AG09319 (cell line): Measurements from ENCODE around the gene CPNE5.

Experiments used
- DNase-seq: peaks from one replicate; pipeline ENCODE4 v3.0.0-alpha.2; 2010; ENCODE audit warnings: low read depth; ENCODE audit errors: extremely low read depth
- CTCF ChIP-seq: IDR thresholded peaks from 2 replicates; pipeline ENCODE4 v1.5.1; 2011; ENCODE audit warnings: low read depth, mild to moderate bottlenecking, inconsistent platforms, low read length, moderate library complexity

CPNE5 gene

DNA sequence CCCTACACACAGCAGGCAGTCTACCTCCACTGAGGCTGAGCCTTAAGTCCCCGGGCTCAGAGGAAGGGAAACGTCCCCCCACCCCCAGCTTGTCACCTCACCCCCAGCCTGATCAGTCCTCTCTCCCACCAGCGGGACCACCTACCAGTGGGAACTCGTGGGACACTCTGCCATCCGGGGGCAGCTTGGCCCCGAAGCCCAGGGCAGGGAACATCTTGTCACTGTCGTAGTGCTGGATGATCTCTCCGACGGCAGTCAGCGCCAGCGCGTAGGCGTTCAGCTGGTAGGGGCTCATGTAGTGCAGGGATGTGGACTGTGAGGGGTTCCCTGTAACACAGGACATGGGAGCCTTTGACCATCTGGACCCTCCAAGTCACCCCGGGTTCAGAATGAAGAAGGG lies 93.0 kb downstream of the CPNE5 start:
- TF ChIP-seq CTCF: no peak
- DNase-seq: no peak

DNA sequence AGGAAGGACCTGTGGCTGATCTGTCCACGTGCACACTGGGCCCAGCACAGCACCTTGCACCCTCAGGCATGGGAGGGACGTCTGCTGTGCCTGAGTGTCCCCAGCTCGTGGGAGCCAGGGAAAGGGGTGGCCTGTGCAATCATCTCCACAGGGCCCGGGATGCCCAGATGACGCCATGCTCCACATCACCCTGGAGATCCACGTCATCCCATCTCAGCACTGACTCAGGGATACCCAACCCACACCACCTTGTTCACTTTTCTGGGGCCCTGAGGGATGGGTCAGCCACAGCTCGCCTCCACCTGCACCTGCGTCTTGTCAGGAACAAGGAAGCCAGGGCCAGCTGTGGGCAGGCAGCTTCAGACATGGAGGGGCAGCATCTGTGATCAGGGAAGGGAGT lies 93.4 kb downstream of the CPNE5 start:
- no peak for DNase-seq
- TF ChIP-seq CTCF: no peak

DNA sequence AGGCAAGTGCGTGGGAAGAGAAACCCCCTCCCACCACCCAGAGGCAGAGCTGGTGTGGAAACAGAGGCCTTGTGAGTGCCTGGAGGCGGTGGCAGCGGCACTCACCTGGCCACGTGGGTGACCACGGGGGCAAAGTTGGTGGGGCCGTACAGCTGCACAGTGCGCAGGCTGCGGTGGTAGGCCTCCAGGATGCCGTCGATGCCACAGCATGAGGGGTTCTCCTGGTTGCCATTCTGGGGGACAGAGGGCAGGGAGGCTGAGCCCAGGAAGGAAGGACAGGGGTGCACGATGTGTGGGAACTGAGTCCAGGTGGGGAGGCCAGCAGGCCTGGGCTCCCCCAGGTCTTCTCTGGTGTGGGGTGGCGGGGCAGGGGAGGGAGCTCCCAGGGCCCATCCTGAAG lies 94.0 kb downstream of the CPNE5 start:
- DNase-seq: no peak
- no peak for TF ChIP-seq CTCF

- TF ChIP-seq CTCF: no peak
- no peak for DNase-seq
These were observed 95.0 kb downstream of the CPNE5 start for GRCh38 chr6:36744304-36744673.

DNA sequence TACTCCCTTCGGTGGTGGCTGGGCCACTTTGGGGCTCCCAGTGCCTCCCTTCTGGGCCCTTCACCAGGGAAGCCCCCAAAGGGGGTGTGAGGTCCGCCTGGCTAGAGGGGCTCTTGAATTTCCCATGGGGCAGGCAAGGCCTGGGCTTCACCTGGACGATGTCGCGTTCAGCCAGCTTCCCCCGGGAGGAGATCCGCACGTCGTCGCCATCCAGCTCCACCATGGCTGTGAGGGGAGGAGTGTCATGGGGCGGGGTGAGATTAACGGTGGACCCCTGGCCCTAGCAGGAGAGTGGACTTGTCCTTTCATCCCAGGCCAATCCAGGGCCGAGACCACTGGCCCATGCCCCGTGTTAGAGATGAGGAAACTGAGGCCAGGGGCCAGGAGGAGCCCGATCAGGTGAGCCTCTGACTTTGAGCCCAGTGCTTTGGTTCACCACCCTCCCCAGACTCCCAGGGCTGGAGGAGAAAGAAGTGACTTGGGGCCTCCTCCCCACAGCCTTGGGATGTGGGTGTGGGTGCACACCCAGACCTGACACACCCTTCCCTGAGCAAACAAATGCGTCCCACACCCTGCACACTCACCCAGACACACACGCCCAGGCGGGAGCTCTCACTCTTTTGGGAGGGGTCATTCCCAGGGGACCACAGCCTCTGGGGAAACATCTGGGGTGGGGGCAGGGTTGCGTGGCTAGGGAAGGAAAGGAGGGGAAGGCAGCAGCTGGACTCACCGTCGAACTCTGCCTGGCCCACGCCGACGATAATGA lies 95.5 kb downstream of the CPNE5 start:
- no peak for TF ChIP-seq CTCF
- DNase-seq: no peak

DNA sequence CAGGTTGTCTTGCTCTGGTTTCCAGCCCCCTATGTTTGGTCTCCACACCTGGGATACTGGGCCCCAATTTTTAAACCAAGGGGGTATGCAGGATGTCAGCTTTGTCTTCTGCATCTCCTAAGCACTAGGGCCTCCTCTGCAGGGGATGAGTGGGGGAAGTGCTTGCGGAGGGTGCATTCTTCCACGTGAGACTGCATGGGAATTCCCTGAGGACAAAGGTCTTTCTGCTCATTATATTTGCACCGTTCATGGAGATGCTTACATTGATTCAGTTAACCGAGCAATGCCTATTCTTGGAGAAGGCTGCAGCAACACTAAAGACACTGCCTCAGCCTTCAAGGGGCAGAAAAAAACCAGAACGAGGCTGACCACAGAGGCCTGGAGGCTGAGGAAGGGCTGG lies 96.2 kb downstream of the CPNE5 start:
- DNase-seq: no peak
- no peak for TF ChIP-seq CTCF

DNA sequence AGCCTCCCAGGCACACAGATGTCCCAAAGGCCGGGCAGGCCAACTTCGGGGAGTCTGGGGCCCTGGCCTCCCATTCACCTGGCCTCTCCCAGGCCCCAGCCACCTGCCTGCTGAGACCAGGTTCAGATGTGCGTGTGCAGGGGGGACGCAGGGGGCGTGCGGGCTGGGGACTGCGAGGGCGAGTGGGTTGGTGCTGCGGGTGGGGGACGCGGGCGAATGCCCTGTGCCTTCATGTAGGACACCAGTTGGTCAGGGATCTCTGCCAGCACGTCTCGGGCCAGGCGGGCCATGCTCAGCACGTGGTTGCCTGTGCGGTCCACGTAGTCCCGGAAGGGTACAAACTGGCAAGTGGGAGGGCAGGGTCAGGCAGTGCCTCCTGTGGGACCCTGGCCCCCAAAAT lies 97.1 kb downstream of the CPNE5 start:
- DNase-seq: no peak

More for the DNA sequence above, 97.1 kb downstream of the CPNE5 start:
- no peak for TF ChIP-seq CTCF
